Muscle layer of colon (tissue), 2 donors: ENCODE measurements around the gene ZNF862.

Source experiments
- H3K27ac ChIP-seq: one replicate; pipeline ENCODE4 v1.7.0; 2013; ENCODE audit warnings: low read depth, mild to moderate bottlenecking, low read length, moderate library complexity
- H3K27me3 ChIP-seq, 2 donors: one replicate each; pipeline ENCODE4 v1.7.0; 2013; ENCODE audit warnings: low read length in 2 of 2, mild to moderate bottlenecking in 2 of 2; ENCODE audit not compliant: insufficient read depth in 2 of 2, control insufficient read depth in 1 of 2
- H3K36me3 ChIP-seq: one replicate; pipeline ENCODE4 v1.7.0; 2013; ENCODE audit warnings: mild to moderate bottlenecking, low read length; ENCODE audit not compliant: insufficient read depth
- H3K4me1 ChIP-seq: one replicate; pipeline ENCODE4 v1.7.0; 2013; ENCODE audit warnings: mild to moderate bottlenecking, low read length; ENCODE audit not compliant: insufficient read depth
- H3K4me3 ChIP-seq, 2 donors: one replicate each; pipeline ENCODE4 v1.7.0; 2013; ENCODE audit warnings: low read length in 2 of 2, low read depth in 1 of 2, mild to moderate bottlenecking in 1 of 2, moderate library complexity in 1 of 2
- H3K9ac ChIP-seq: one replicate; pipeline ENCODE4 v1.7.0; 2013; ENCODE audit warnings: low read length
- H3K9me3 ChIP-seq: one replicate; pipeline ENCODE4 v1.7.0; 2013; ENCODE audit warnings: mild to moderate bottlenecking, low read length
- donor health status: abdominal sarcoma.
- donor health status: Adenocarcinoma of cecum.

The ZNF862 gene

DNA sequence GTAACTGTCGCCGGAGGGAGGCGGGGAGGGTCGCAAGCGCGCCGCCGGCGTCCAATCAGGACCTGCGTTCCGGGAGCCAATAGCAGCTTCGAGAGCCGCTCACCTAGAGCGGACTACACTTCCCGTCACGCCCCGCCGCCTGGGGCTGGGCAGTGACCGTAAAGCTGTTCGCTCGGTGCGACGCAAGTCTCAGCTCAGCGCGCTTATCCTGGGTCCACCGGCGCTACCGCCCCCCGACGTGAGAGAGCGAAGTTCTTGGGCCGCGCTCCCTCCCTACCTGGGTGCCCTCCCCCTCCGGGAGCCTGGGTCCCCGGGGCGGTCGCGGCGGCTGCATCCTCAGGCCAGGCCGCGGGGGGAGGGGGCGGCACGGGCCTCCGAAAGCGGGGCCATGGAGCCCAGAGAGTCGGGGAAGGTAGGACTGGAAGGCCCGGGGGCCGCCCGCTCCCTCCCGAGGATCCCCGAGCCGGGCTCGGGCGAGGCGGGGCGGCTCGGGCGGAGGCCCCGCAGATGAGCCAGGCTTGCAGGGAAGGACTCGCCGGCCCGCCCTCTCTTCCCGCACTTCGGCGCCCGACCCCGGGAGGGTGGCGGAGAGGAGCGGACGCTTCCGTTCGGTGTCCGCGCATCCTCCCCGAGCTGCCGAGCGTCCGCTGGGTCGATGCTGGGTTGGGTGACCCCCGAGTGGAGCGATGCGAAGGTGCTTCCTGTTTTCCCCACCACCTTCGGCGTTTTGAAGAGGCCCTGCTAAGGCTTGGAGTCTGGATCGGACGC is at the start of gene ZNF862:
Gene ZNF862 (plus strand): TSS at position 152 of the 768 bp plus-strand sequence. CDS start 237 bp downstream, at position 389.
- Histone ChIP-seq H3K4me1 (peaks cover 15% of the 10 kb centered on the region), H3K4me3 (peak within 1 kb of the TSS; percentile 82 to 96), H3K27ac (peak within 1 kb of the TSS; percentile 89), H3K9me3 (no peaks in the 10 kb centered on the region), H3K9ac (peak within 1 kb of the TSS; percentile 79), H3K27me3 (no peaks in the 10 kb centered on the region), H3K36me3 (no peaks in the 10 kb centered on the region)

DNA sequence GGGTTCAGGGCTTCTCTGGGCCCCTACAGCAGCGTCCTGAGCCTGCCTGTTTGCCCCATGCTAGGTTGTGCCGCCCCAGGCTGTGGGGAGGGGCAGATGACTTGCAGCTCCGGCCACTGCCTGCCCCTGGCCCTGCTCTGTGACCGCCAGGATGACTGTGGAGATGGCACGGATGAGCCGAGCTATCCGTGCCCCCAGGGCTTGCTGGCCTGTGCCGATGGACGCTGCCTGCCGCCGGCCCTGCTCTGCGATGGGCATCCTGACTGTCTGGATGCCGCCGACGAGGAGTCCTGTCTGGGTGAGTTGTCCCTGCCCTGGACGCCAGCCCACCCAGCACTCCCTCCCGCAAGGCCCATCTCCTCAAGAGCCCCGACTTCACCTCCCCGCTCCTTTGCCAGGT is 49.1 kb upstream of the ZNF862 start:
- Histone ChIP-seq H3K36me3 (no peaks in the 10 kb centered on the region), H3K4me1 (no peaks in the 10 kb centered on the region), H3K27ac (no peak overlapping the region), H3K9ac (no peak overlapping the region), H3K9me3 (no peaks in the 10 kb centered on the region), H3K27me3 (peaks cover 0 to 41% of the 10 kb centered on the region in 2 donors), H3K4me3 (no peak overlapping the region)

DNA sequence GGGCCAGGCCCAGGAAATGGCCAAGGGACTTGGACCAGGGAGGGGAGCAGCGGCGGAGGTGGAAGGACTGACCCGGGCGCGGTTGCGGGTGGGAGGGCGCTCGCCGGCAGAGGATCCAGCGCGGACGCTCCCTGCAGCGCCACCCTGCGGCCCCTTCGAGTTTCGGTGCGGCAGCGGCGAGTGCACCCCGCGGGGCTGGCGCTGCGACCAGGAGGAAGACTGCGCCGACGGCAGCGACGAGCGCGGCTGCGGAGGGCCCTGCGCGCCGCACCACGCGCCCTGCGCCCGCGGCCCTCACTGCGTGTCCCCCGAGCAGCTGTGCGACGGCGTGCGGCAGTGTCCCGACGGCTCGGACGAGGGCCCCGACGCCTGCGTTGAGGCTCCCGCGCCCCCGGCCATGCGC is 48.0 kb upstream of the ZNF862 start:
- H3K27me3 ChIP-seq = peaks cover 0 to 41% of the 10 kb centered on the region in 2 donors
- no peaks in the 10 kb centered on the region for H3K4me1 ChIP-seq
- no peak overlapping the region for H3K4me3 ChIP-seq
- no peaks in the 10 kb centered on the region for H3K36me3 ChIP-seq
- H3K27ac ChIP-seq = no peak overlapping the region
- H3K9ac ChIP-seq = no peak overlapping the region
- H3K9me3 ChIP-seq = no peaks in the 10 kb centered on the region

DNA sequence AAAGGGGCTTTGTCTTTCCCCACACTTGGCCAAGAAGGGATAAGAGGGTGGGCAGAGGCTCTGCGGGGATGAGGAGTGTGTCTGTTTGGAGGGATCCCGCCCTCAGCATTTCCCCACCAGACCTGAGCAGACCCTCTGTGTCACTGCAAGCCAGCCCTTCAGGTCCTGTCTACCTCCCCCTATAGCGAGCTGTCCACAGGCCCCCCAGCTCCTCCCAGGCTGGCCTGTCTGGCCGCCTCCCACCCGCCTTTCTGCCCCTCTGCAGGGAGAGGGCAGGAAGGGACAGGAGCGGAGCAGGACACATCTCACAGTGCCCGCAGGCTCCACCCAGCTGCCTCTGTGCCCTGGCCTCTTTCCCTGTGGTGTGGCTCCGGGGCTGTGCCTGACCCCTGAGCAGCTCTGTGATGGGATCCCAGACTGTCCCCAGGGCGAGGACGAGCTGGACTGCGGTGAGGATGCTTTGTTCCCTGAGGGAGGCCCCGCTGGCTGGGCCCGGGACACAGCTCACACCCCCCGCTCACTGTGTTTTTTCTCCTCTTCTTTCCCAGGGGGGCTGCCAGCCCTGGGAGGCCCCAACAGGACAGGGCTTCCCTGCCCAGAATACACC is 47.3 kb upstream of the ZNF862 start:
- Histone ChIP-seq H3K9ac (no peak overlapping the region), H3K27me3 (peaks cover 0 to 41% of the 10 kb centered on the region in 2 donors), H3K9me3 (no peaks in the 10 kb centered on the region), H3K27ac (no peak overlapping the region), H3K4me3 (no peak overlapping the region), H3K36me3 (no peaks in the 10 kb centered on the region), H3K4me1 (no peaks in the 10 kb centered on the region)

DNA sequence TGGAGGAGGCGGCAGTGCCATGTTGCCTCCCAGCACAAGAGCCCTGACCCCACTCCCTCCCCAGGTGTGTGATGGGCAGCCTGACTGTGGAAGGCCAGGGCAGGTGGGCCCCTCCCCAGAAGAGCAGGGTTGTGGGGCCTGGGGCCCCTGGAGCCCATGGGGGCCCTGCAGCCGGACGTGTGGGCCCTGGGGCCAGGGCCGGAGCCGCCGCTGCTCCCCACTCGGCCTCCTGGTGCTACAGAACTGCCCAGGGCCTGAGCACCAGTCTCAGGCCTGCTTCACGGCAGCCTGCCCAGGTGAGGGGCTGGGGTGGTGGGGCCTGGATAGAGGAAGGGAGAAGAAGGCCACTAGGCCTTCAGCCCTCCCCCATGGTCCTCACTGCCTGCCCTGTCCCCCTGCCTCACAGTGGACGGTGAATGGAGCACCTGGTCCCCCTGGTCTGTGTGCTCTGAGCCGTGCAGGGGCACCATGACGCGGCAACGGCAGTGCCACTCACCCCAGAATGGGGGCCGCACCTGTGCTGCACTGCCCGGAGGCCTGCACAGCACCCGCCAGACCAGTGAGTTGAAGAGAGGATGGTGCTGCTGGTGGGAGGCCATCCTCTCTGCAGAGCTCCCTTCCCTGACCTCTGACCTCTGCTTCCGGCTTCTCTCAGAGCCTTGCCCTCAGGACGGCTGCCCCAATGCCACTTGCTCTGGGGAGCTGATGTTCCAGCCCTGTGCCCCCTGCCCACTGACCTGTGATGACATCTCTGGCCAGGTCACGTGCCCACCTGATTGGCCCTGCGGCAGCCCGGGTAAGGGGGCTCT is 46.6 kb upstream of the ZNF862 start:
- Histone ChIP-seq H3K36me3 (no peaks in the 10 kb centered on the region), H3K9ac (no peak overlapping the region), H3K27me3 (peaks cover 0 to 41% of the 10 kb centered on the region in 2 donors), H3K4me3 (no peak overlapping the region), H3K27ac (no peak overlapping the region), H3K4me1 (no peaks in the 10 kb centered on the region), H3K9me3 (no peaks in the 10 kb centered on the region)

DNA sequence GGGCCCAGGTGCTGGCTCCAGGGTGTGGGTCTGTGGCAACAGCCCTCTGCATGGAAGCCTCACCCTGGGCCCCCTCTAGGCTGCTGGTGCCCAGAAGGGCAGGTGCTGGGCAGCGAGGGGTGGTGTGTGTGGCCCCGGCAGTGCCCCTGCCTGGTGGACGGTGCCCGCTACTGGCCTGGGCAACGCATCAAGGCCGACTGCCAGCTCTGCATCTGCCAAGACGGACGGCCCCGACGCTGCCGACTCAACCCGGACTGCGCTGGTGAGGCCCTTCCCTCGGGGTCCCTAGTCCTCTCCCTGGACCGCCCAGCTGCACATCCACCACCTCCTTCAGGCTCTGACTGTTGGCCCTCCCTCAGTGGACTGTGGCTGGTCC is 46.0 kb upstream of the ZNF862 start:
- Histone ChIP-seq H3K9me3 (no peaks in the 10 kb centered on the region), H3K4me1 (no peaks in the 10 kb centered on the region), H3K4me3 (no peak overlapping the region), H3K36me3 (no peaks in the 10 kb centered on the region), H3K27ac (no peak overlapping the region), H3K9ac (no peak overlapping the region), H3K27me3 (peaks cover 0 to 41% of the 10 kb centered on the region in 2 donors)

DNA sequence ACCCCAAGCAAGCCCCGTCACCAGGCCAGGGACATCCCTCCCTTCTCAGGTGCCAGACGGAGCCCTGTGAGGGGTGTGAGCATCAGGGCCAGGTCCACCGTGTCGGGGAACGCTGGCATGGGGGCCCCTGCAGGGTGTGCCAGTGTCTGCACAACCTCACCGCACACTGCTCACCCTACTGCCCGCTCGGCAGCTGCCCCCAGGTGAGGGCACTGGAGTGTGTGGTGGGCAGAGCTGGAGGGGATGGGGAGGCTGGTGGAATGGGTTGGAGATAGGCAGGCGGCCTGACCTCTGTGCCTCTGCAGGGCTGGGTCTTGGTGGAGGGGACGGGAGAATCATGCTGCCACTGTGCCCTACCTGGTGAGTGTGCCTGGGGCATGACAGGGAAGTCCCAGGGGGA is 44.9 kb upstream of the ZNF862 start:
- Histone ChIP-seq H3K4me1 (no peaks in the 10 kb centered on the region), H3K27ac (no peak overlapping the region), H3K9ac (no peak overlapping the region), H3K9me3 (no peaks in the 10 kb centered on the region), H3K27me3 (peaks cover 0 to 30% of the 10 kb centered on the region in 2 donors), H3K4me3 (no peak overlapping the region), H3K36me3 (no peaks in the 10 kb centered on the region)

DNA sequence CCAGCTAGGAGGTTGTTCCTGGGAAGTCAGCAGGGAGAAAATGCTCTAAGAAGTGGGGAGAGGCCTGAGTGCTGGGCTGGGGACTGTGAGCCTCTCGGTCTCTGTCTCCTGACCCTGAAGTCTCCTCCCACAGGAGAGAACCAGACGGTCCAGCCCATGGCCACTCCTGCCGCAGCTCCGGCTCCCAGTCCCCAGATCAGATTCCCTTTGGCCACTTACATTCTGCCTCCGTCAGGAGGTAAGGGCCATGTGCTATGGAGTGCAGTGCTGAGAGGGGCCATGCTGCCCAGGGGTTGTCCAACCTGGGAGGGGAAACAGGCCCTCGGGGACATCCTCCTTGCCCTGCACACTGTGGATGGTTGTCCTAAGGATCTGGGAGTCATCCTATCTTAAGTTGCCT is 43.5 kb upstream of the ZNF862 start:
- H3K27me3 ChIP-seq = peaks cover 0 to 16% of the 10 kb centered on the region in 2 donors
- no peaks in the 10 kb centered on the region for H3K4me1 ChIP-seq
- no peaks in the 10 kb centered on the region for H3K36me3 ChIP-seq
- no peak overlapping the region for H3K9ac ChIP-seq
- H3K9me3 ChIP-seq = no peaks in the 10 kb centered on the region
- H3K4me3 ChIP-seq = no peak overlapping the region
- H3K27ac ChIP-seq = no peak overlapping the region

DNA sequence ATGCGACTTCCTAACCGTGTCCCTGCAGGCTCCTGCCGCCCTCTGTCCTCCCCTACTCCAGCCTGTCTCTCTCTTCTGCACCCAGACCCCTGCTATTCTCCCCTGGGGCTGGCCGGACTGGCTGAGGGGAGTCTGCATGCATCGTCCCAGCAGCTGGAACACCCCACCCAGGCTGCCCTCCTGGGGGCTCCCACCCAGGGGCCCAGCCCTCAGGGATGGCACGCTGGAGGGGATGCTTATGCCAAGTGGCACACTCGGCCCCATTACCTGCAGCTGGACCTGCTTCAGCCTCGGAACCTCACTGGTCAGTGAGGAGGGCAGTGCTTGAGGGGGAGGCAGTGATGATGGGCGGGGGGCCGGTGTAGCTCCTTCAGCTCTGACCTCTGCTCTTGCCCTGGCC is 43.0 kb upstream of the ZNF862 start:
- no peaks in the 10 kb centered on the region for H3K36me3 ChIP-seq
- H3K27me3 ChIP-seq = peaks cover 0 to 12% of the 10 kb centered on the region in 2 donors
- no peaks in the 10 kb centered on the region for H3K4me1 ChIP-seq
- H3K4me3 ChIP-seq = no peak overlapping the region
- H3K27ac ChIP-seq = no peak overlapping the region
- no peak overlapping the region for H3K9ac ChIP-seq
- no peaks in the 10 kb centered on the region for H3K9me3 ChIP-seq

DNA sequence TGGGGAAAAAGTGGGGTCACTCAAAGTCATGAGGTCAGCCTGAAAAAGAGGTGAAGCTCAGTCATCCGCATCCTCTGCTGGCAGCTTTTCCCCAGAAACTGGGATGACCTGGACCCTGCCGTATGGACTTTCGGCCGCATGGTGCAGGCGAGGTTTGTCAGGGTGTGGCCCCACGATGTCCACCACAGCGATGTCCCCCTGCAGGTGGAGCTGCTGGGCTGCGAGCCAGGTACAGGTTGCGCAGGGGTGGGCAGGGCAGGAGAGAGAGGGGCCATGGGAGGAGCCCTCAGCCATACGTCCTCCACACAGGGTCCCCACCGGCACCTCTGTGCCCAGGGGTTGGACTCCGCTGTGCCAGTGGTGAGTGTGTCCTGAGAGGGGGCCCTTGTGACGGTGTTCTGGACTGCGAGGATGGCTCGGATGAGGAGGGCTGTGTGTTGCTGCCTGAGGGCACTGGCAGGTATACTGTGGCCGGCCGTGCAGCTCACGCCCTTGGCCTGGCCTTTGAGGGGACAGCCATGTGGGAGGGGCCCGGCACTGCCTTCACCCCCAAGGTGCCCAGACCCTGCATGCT is 41.8 kb upstream of the ZNF862 start:
- no peak overlapping the region for H3K27ac ChIP-seq
- no peaks in the 10 kb centered on the region for H3K9me3 ChIP-seq
- no peak overlapping the region for H3K4me3 ChIP-seq
- H3K4me1 ChIP-seq = no peaks in the 10 kb centered on the region
- no peaks in the 10 kb centered on the region for H3K27me3 ChIP-seq
- H3K9ac ChIP-seq = no peak overlapping the region
- H3K36me3 ChIP-seq = no peaks in the 10 kb centered on the region

DNA sequence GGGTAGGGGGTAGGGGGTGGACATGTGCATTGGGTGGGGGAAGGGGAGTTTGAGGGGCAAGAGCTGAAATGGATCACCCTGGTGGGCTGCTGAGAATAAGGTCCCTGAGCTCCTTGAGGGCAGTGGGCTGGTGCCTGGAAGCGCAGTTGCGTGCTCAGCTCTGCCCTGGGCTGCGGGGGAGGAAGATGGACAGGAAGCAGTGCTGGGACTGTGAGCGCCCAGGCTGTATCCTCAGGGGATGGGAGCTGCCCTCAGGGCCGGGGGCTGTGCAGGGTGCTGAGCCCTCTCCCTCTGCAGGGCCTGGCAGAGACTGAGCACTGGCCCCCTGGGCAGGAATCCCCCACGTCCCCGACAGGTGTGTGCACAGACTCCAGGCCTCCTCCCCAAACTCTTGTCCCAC is 40.4 kb upstream of the ZNF862 start:
- Histone ChIP-seq H3K9me3 (no peaks in the 10 kb centered on the region), H3K27ac (no peak overlapping the region), H3K9ac (no peak overlapping the region), H3K36me3 (no peaks in the 10 kb centered on the region), H3K27me3 (no peaks in the 10 kb centered on the region), H3K4me3 (no peak overlapping the region), H3K4me1 (no peaks in the 10 kb centered on the region)
